Esophagus muscularis mucosa (tissue), 4 donors: ENCODE measurements around the gene CREB3. TPM values are rescaled to one million over a fixed set of nuclear protein-coding genes. Genes with fewer than 3 reads are reported as not detected.

Experiments used
- DNase-seq: peaks from one replicate; pipeline ENCODE4 v3.0.0-alpha.2; 2017; ENCODE audit errors: extremely low spot score
- H3K27ac ChIP-seq, 4 donors: fragments of 200-600 bp; sonication (generic); replicated peaks in 1 of 4; 1 replicate in 3 of 4; 2 replicates in 1 of 4; pipeline ENCODE4 v1.5.1; 2016 to 2019; ENCODE audit warnings: mild to moderate bottlenecking in 1 of 4
- H3K27me3 ChIP-seq, 4 donors: fragments of 200-600 bp; sonication (generic); one replicate each; pipeline versions ENCODE4 v1.5.1 to v1.6.0; 2016 to 2019
- H3K36me3 ChIP-seq, 4 donors: fragments of 200-600 bp; sonication (generic); one replicate each; pipeline ENCODE4 v1.5.1; 2016 to 2019
- H3K4me1 ChIP-seq, 4 donors: fragments of 200-600 bp; sonication (generic); one replicate each; pipeline ENCODE4 v1.5.1; 2016 to 2019
- H3K4me3 ChIP-seq, 4 donors: fragments of 200-600 bp; sonication (generic); 1 replicate in 2 of 4; 2 replicates in 2 of 4; pipeline ENCODE4 v1.5.1; 2016 to 2019; ENCODE audit warnings: mild to moderate bottlenecking in 4 of 4, moderate library complexity in 1 of 4
- H3K9me3 ChIP-seq, 4 donors: fragments of 200-600 bp; sonication (generic); 1 replicate in 3 of 4; 2 replicates in 1 of 4; pipeline ENCODE4 v1.5.1; 2016 to 2019
- CTCF ChIP-seq, 3 experiments: fragments of 200-600 bp in 2 of 3; fragments of 450-650 bp in 1 of 3; sonication (generic) in 2 of 3; IDR thresholded peaks; one replicate each; pipeline ENCODE4 v1.5.1; 2017 to 2019; ENCODE audit warnings: antibody characterized with exemption in 3 of 3, mild to moderate bottlenecking in 2 of 3, moderate library complexity in 1 of 3
- EP300 ChIP-seq: sonication (generic); formaldehyde crosslinking; IDR thresholded peaks from one replicate; pipeline ENCODE4 v1.6.1; 2017; ENCODE audit warnings: antibody characterized with exemption
- POLR2A ChIP-seq: fragments of 450-650 bp; IDR thresholded peaks from one replicate; pipeline ENCODE4 v1.6.1; 2017; ENCODE audit warnings: antibody characterized with exemption, moderate library complexity, mild to moderate bottlenecking, low read depth
- POLR2AphosphoS5 ChIP-seq, 2 donors: sonication (generic); formaldehyde crosslinking; IDR thresholded peaks; one replicate each; pipeline ENCODE4 v1.6.1; 2017; ENCODE audit warnings: antibody characterized with exemption in 2 of 2
- WGBS: methylation state at CpG from one replicate; pipeline ENCODE4 v1.1.5; 2018; 5-methylcytosine and 5-hydroxymethylcytosine counted together
- intact Hi-C: fragments of 100-400 bp; cut with DNase I; formaldehyde crosslinking; loops from one replicate; pipeline ENCODE4 v1.15.1; 2023
- total RNA-seq, 4 donors: library from RNA; depleted of rRNA; stranded (reverse); fragments of >200 nt; gene quantifications; one replicate each; pipeline versions ENCODE4 v1.1.0 to v1.2.1, GENCODE V29; 2016

CREB3 gene
- total RNA-seq, 4 donors from 2014 or later: 65.6 to 97.3 (median 85.4) TPM

DNA sequence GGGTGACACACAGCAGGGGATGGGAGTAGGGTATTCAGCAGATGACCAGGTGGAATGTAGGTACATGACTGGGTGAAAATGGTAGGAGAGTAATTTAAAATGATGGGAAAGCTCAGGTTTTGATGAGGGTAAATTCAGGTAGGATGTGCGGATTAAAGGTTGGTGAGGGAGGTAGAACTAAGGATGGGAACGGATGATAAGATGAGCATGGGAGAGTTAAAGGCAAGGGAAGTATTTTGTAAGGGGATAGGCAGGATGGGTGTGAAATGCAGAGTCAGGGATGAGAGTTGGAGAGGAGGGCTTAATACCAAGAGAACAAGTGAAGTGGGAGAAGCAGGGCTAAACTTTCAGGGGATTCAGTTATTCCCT is 2.0 kb upstream of the CREB3 start:
- Histone ChIP-seq H3K4me1 (peaks cover 61 to 80% (median 79%) of the 10 kb centered on the region in 4 donors), H3K27ac (peak overlapping the region; percentile 97 to 99 (median 99)), H3K36me3 (peaks cover 10 to 27% (median 18%) of the 10 kb centered on the region in 4 donors), H3K27me3 (no peaks in the 10 kb centered on the region), H3K4me3 (peak overlapping the region; percentile 81 to 96 (median 86)), H3K9me3 (no peaks in the 10 kb centered on the region)
- WGBS: 52% methylated on average over 2 of the region's 2 CpGs
- no peak for DNase-seq
- TF ChIP-seq POLR2AphosphoS5 (IDR thresholded peaks at IDR 0.05) (no peak), POLR2A (no peak), CTCF (IDR thresholded peaks at IDR 0.05) (no peak), EP300 (no peak)
- intact Hi-C loops: no loop called here

GRCh38 chr9:35731415-35732184 is 866 bp upstream of the CREB3 start:
- intact Hi-C loops: no loop called here
- H3K27ac ChIP-seq: peak overlapping the region; percentile 97 to 99 (median 99)
- H3K9me3 ChIP-seq: no peaks in the 10 kb centered on the region
- H3K4me1 ChIP-seq: peaks cover 63 to 80% (median 78%) of the 10 kb centered on the region in 4 donors
- TF ChIP-seq POLR2A (no peak), EP300 (no peak), POLR2AphosphoS5 (IDR thresholded peaks at IDR 0.05) (no peak), CTCF (IDR thresholded peaks at IDR 0.05) (no peak)
- H3K27me3 ChIP-seq: no peaks in the 10 kb centered on the region
- DNase-seq: no peak
- WGBS: under 1% methylated on average over 17 of the region's 47 CpGs
- H3K4me3 ChIP-seq: peak overlapping the region; percentile 81 to 96 (median 86)
- H3K36me3 ChIP-seq: peaks cover 17 to 27% (median 24%) of the 10 kb centered on the region in 4 donors

GRCh38 chr9:35732800-35733541 is 505 bp downstream of the CREB3 start:
- no peak for TF ChIP-seq EP300
- TF ChIP-seq CTCF (IDR thresholded peaks at IDR 0.05): no peak
- no peak for TF ChIP-seq POLR2AphosphoS5 (IDR thresholded peaks at IDR 0.05)
- no peak for TF ChIP-seq POLR2A
- intact Hi-C loops: no loop called here
- H3K36me3 ChIP-seq: peaks cover 30 to 38% (median 37%) of the 10 kb centered on the region in 4 donors
- 1% methylated on average over 10 of the region's 14 CpGs for WGBS
- H3K4me3 ChIP-seq: peak overlapping the region; percentile 81 to 96 (median 86)
- H3K4me1 ChIP-seq: peaks cover 49 to 74% (median 66%) of the 10 kb centered on the region in 4 donors
- H3K27ac ChIP-seq: peak overlapping the region; percentile 97 to 99 (median 99)
- H3K27me3 ChIP-seq: no peaks in the 10 kb centered on the region
- DNase-seq: no peak
- H3K9me3 ChIP-seq: no peaks in the 10 kb centered on the region

GRCh38 chr9:35734096-35734495 is 1.6 kb downstream of the CREB3 start:
- TF ChIP-seq CTCF (IDR thresholded peaks at IDR 0.05) (no peak), POLR2A (no peak), EP300 (no peak), POLR2AphosphoS5 (IDR thresholded peaks at IDR 0.05) (no peak)
- Histone ChIP-seq H3K4me1 (peaks cover 38 to 63% (median 55%) of the 10 kb centered on the region in 4 donors), H3K4me3 (no peak overlapping the region), H3K36me3 (peaks cover 42 to 49% (median 48%) of the 10 kb centered on the region in 4 donors), H3K27ac (peak overlapping the region; percentile 97 to 99 (median 99)), H3K9me3 (no peaks in the 10 kb centered on the region), H3K27me3 (no peaks in the 10 kb centered on the region)
- intact Hi-C loops: no loop called here
- DNase-seq: no peak
- WGBS: 91% methylated on average over 3 of the region's 3 CpGs
